22Rv1 (cell line): Measurements from ENCODE around the gene CKLF.
"Not testable (repeated sequence)": the region's sequence is repeated elsewhere in the genome, so short reads cannot be mapped to it uniquely, and the experiment has no call there.

Source experiments
- H3K27ac ChIP-seq: fragments of 450-650 bp; 2 replicates; pipeline ENCODE4 v1.5.1; 2017
- ZFX ChIP-seq: fragments of 450-650 bp; IDR thresholded peaks from 2 replicates; pipeline ENCODE4 v1.6.1; 2017; ENCODE audit warnings: antibody characterized with exemption, borderline replicate concordance
- TF ChIP-seq, protein P1 (sequence below): fragments of 450-650 bp; IDR thresholded peaks from 2 replicates; pipeline ENCODE4 v1.5.1; 2017; ENCODE audit warnings: mild to moderate bottlenecking

CKLF gene

GRCh38 chr16:66562409-66562808 is 10.0 kb downstream of the CKLF start:
- no peak overlapping the region for H3K27ac ChIP-seq
- TF ChIP-seq ZFX = no peak
- TF ChIP-seq, protein P1, sequence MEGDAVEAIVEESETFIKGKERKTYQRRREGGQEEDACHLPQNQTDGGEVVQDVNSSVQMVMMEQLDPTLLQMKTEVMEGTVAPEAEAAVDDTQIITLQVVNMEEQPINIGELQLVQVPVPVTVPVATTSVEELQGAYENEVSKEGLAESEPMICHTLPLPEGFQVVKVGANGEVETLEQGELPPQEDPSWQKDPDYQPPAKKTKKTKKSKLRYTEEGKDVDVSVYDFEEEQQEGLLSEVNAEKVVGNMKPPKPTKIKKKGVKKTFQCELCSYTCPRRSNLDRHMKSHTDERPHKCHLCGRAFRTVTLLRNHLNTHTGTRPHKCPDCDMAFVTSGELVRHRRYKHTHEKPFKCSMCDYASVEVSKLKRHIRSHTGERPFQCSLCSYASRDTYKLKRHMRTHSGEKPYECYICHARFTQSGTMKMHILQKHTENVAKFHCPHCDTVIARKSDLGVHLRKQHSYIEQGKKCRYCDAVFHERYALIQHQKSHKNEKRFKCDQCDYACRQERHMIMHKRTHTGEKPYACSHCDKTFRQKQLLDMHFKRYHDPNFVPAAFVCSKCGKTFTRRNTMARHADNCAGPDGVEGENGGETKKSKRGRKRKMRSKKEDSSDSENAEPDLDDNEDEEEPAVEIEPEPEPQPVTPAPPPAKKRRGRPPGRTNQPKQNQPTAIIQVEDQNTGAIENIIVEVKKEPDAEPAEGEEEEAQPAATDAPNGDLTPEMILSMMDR = 0 out of 2 replicates have a peak, but pooled peaks have one; percentile 3

- TF ChIP-seq ZFX = no peak
- TF ChIP-seq, protein P1 = no peak
- no peak overlapping the region for H3K27ac ChIP-seq
Measured at GRCh38 chr16:66562986-66563385, 10.6 kb downstream of the CKLF start.

DNA sequence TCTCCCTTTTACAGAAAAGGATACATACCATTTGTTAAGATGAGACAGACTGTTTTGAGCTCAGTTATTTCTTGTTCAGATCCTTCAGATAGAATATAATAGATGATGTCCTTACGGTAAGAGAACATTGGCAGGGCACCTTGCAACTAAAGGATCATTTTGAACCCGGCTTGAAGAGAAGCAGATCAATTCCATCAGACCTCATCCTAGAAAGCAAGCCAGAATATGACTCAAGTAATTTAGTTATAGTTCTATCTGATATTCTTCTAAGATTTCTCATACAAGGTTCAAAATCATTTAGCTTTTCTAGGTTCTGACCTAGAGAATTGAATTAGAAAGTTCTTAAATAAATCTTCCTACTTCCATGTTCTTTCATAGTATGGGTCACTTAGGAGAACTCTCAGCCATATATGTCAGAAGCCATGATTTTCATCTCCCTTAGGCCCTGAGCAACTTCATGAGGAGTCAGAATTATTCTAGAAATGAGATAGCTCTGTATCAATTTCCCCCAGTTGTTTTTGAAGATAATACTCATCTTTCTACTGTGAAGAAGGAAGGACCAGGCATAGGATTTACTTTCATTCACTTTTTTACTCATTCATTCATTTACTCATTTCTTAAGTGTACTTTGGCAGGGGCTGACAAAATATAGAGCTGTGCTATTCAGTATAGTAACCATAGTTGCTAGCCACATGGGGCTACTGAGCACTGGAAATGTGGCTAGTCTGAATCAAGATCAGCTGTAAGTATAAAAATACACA is 11.4 kb downstream of the CKLF start:
- no peak overlapping the region for H3K27ac ChIP-seq
- TF ChIP-seq, protein P1 = no peak
- TF ChIP-seq ZFX = no peak

- no peak for TF ChIP-seq ZFX
- TF ChIP-seq, protein P1 = no peak
Measured at GRCh38 chr16:66566051-66566901, 13.9 kb downstream of the CKLF start, which contains the start of gene CMTM1. CMTM1 (plus strand) TSS chr16:66566439; CDS start chr16:66566514, 75 bp downstream.

DNA sequence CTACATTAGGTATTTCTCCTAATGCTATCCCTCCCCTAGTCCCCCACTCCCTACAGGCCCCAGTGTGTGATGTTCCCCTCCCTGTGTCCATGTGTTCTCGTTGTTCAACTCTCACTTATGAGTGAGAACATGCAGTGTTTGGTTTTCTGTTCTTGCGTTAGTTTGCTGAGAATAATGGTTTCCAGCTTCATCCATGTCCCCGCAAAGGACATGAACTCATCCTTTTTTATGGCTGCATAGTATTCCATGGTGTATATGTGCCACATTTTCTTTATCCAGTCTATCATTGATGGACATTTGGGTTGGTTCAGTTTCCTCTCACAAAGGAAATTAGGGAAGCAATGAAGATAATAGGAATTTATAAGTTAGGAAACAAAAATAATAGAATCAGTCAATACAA is 14.9 kb downstream of the CKLF start:
- H3K27ac ChIP-seq = not testable (repeated sequence)

More at GRCh38 chr16:66566051-66566901, 13.9 kb downstream of the CKLF start, which contains the start of gene CMTM1:
- H3K27ac ChIP-seq = no peak within 1 kb of the TSS

DNA sequence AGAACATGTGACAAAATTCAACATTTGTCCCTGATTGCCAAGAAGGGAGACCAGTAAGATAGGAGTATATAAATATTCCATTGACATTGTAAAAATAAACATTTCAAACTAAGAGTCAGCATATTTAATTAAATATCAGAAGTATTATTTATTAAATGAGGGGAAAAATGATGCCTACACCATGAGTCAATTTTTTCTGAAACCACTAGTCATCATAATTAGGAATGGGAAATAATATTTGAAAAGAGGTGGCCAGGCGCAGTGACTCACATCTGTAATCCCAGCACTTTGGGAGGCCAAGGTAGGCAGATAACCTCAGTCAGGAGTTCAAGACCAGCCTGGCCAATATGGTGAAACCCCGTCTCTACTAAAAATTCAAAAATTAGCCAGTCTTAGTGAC is 16.0 kb downstream of the CKLF start:
- H3K27ac ChIP-seq = no peak overlapping the region
- no peak for TF ChIP-seq ZFX
- TF ChIP-seq, protein P1 = no peak

DNA sequence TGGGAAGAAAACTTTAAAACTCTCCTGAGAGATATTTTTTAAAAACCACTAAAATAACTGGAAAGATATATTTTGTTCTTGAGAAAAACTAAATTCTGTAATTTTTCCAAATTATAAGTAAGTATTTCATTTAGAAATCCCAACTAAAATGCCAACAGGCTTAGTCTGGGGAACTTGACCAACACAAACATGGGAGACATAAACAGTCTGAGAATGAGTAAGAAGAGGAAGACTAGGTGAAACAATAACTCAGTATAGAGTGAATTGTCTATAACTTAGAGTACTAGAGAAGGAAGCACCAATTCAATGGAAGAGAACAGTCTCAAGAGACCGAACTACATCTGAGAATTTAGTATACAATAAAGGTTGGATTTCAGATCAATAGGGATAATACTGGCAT is 16.8 kb downstream of the CKLF start:
- no peak overlapping the region for H3K27ac ChIP-seq

More for the DNA sequence above, 16.8 kb downstream of the CKLF start:
- TF ChIP-seq ZFX = no peak
- TF ChIP-seq, protein P1 = no peak
